Heart right ventricle (tissue), 16 donors: ENCODE measurements around the gene COG8. TPM values are rescaled to one million over a fixed set of nuclear protein-coding genes. Genes with fewer than 3 reads are reported as not detected.

ENCODE experiments used
- ATAC-seq, 8 donors: fragments of 200-7000 bp; cut with Tn5 transposase; one replicate each; pipeline ENCODE4 v1.9.1; 2020; ENCODE audit warnings: mild to moderate bottlenecking in 8 of 8, moderate library complexity in 8 of 8, moderate number of reproducible peaks in 1 of 8
- DNase-seq, 2 donors: peaks; one replicate each; pipeline ENCODE4 v3.0.0-alpha.2; 2020
- H3K27ac ChIP-seq, 10 donors: fragments of 200-600 bp; sonication (generic) in 2 of 10; one replicate each; pipeline versions ENCODE4 v1.5.0 to v1.8.0; 2020 to 2022; ENCODE audit warnings: mild to moderate bottlenecking in 3 of 10
- H3K27me3 ChIP-seq, 7 donors: fragments of 200-600 bp; one replicate each; pipeline ENCODE4 v1.8.0; 2021 to 2022; ENCODE audit warnings: mild to moderate bottlenecking in 2 of 7
- H3K36me3 ChIP-seq, 9 donors: fragments of 200-600 bp; sonication (generic) in 1 of 9; one replicate each; pipeline versions ENCODE4 v1.5.0 to v1.8.0; 2020 to 2022; ENCODE audit warnings: mild to moderate bottlenecking in 2 of 9
- H3K4me1 ChIP-seq, 9 donors: fragments of 200-600 bp; sonication (generic) in 1 of 9; one replicate each; pipeline versions ENCODE4 v1.5.0 to v1.8.0; 2020 to 2022; ENCODE audit warnings: mild to moderate bottlenecking in 4 of 9
- H3K4me3 ChIP-seq, 10 donors: fragments of 200-600 bp; sonication (generic) in 2 of 10; one replicate each; pipeline versions ENCODE4 v1.5.0 to v1.8.0; 2020 to 2022; ENCODE audit warnings: mild to moderate bottlenecking in 7 of 10, moderate library complexity in 2 of 10
- H3K9me3 ChIP-seq, 11 donors: fragments of 200-600 bp in 10 of 11; sonication (generic) in 2 of 11; one replicate each; pipeline versions ENCODE4 v1.5.0 to v1.8.0; 2013 to 2022; ENCODE audit warnings: mild to moderate bottlenecking in 2 of 11, control low read depth in 1 of 11, moderate library complexity in 1 of 11
- CTCF ChIP-seq, 9 donors: fragments of 200-600 bp; sonication (generic) in 2 of 9; IDR thresholded peaks; one replicate each; pipeline versions ENCODE4 v1.5.0 to v1.8.0; 2021 to 2022; ENCODE audit warnings: antibody characterized with exemption in 9 of 9, mild to moderate bottlenecking in 5 of 9, moderate library complexity in 1 of 9
- WGBS, 2 donors: extraction: QIAGEN DNeasy Blood & Tissue Kit; methylation state at CpG; one replicate each; pipeline ENCODE4 v1.1.7; 2013; ENCODE audit warnings: inconsistent platforms in 1 of 2; 5-methylcytosine and 5-hydroxymethylcytosine counted together
- intact Hi-C, 10 donors: fragments of 100-400 bp; cut with DNase I; formaldehyde crosslinking; loops; one replicate each; pipeline versions ENCODE4 v1.11.1 to v1.14.2; 2022
- polyA plus RNA-seq, 2 donors: library from polyadenylated mRNA; stranded (reverse); fragments of 200-250 nt; gene quantifications; one replicate each; pipeline ENCODE4 v1.2.3, GENCODE V29; 2013
- total RNA-seq, 10 donors: library from RNA; stranded (reverse); fragmentation: NEBNext Ultra II Directional in 3 of 10; extraction: Animal tissue kit (Norgen Biotek cat#: 25700) in 3 of 10; gene quantifications; one replicate each; pipeline versions ENCODE4 v1.2.1 to v1.2.4, GENCODE V29; 2021 to 2023
- donor health status: Arrhythmogenic right ventricular cardiomyopathy.
- donor health status: ischemic (EF 13 %, LVEDD 7.1; RV severe dilation, severe dysfunction).
- donor health status: healthy with polysubstance abuse.
- donor health status: DM: no; HTN: yes; CAD: no.
- donor health status: DM: no; HTN: no; CAD: no.
- donor health status: ischemic (EF 25% LVEDD 6.9; RV normal size, moderate dysfunction).
- donor health status: ischemic (EF 25% LVEDD 5.7; RV mildly dilated, moderate dysfunction).
- donor health status: healthy.
- donor health status: DM: yes; HTN: yes; CAD: no.
- donor health status: Ischemic cardiomyopathy.
- donor health status: ischemic (EF 35%, LVEDD 5.7; RV mildly dilated, moderate dysfunction).
- donor health status: nonischemic (EF 11% LVEDD 7.7; RV severe dilation, severe dysfunction).
- donor health status: DM: yes; HTN: yes; CAD: no.
- donor health status: PGD.
- donor health status: ischemic (EF 29% LVEDD 5.4; RV normal size, mild dysfunction).
- donor health status: nonischemic (EF 23%, LVEDD 6.1; RV moderate dilation, normal function).

The COG8 gene
- total and polyA plus RNA-seq, 12 donors = 15.7 to 29.1 (median 23.1) TPM

- intact Hi-C loops = no loop called here
- H3K27ac ChIP-seq = peak overlapping the region in 3 of 10 donors; percentile 3 to 23 (median 3)
- WGBS, 2 donors = 40 to 63% methylated on average over 2 of the region's 2 CpGs
These were observed 41.9 kb upstream of the COG8 start for GRCh38 chr16:69381231-69381630.

GRCh38 chr16:69378760-69379159 is 39.4 kb upstream of the COG8 start:
- Histone ChIP-seq H3K27ac (peak overlapping the region in 1 of 10 donors; percentile 37), H3K27me3 (no peaks in the 10 kb centered on the region), H3K4me1 (peaks cover 0 to 24% (median 8%) of the 10 kb centered on the region in 9 donors), H3K36me3 (peaks cover 0 to 88% (median 48%) of the 10 kb centered on the region in 9 donors), H3K9me3 (no peaks in the 10 kb centered on the region), H3K4me3 (no peak overlapping the region)
- intact Hi-C loops = no loop called here
- no peak for TF ChIP-seq CTCF (IDR thresholded peaks at IDR 0.05)
- DNase-seq = no peak
- ATAC-seq = no peak
- 72 to 79% methylated on average over 1 of the region's 1 CpG for WGBS, 2 donors

More at GRCh38 chr16:69381231-69381630, 41.9 kb upstream of the COG8 start:
- Histone ChIP-seq H3K36me3 (peaks cover 0 to 81% (median 50%) of the 10 kb centered on the region in 9 donors), H3K4me1 (peaks cover 0 to 43% (median 23%) of the 10 kb centered on the region in 9 donors), H3K4me3 (no peak overlapping the region), H3K9me3 (no peaks in the 10 kb centered on the region), H3K27me3 (no peaks in the 10 kb centered on the region)
- ATAC-seq (no peak), DNase-seq (no peak)
- no peak for TF ChIP-seq CTCF (IDR thresholded peaks at IDR 0.05)

GRCh38 chr16:69378036-69378435 is 38.7 kb upstream of the COG8 start:
- H3K4me3 ChIP-seq = no peak overlapping the region
- ATAC-seq (no peak), DNase-seq (no peak)
- H3K27ac ChIP-seq = no peak overlapping the region
- H3K27me3 ChIP-seq = no peaks in the 10 kb centered on the region
- peaks cover 0 to 20% (median 8%) of the 10 kb centered on the region in 9 donors for H3K4me1 ChIP-seq
- TF ChIP-seq CTCF (IDR thresholded peaks at IDR 0.05) = no peak
- peaks cover 0 to 88% (median 43%) of the 10 kb centered on the region in 9 donors for H3K36me3 ChIP-seq
- H3K9me3 ChIP-seq = no peaks in the 10 kb centered on the region
- WGBS, 2 donors = 89 to 90% methylated on average over 1 of the region's 1 CpG
- intact Hi-C loops = no loop called here

- H3K4me3 ChIP-seq = no peak overlapping the region
- H3K9me3 ChIP-seq = no peaks in the 10 kb centered on the region
- intact Hi-C loops = no loop called here
- H3K27ac ChIP-seq = no peak overlapping the region
- H3K36me3 ChIP-seq = peaks cover 0 to 88% (median 43%) of the 10 kb centered on the region in 9 donors
- H3K27me3 ChIP-seq = no peaks in the 10 kb centered on the region
- ATAC-seq = no peak
- WGBS, 2 donors = 96 to 98% methylated on average over 10 of the region's 10 CpGs
- TF ChIP-seq CTCF (IDR thresholded peaks at IDR 0.05) = no peak
- DNase-seq = no peak
- H3K4me1 ChIP-seq = peaks cover 0 to 18% (median 3%) of the 10 kb centered on the region in 9 donors
These were observed 37.2 kb upstream of the COG8 start for GRCh38 chr16:69376393-69377059.
